ENCODE data around the gene RBM20.

The RBM20 gene

DNA sequence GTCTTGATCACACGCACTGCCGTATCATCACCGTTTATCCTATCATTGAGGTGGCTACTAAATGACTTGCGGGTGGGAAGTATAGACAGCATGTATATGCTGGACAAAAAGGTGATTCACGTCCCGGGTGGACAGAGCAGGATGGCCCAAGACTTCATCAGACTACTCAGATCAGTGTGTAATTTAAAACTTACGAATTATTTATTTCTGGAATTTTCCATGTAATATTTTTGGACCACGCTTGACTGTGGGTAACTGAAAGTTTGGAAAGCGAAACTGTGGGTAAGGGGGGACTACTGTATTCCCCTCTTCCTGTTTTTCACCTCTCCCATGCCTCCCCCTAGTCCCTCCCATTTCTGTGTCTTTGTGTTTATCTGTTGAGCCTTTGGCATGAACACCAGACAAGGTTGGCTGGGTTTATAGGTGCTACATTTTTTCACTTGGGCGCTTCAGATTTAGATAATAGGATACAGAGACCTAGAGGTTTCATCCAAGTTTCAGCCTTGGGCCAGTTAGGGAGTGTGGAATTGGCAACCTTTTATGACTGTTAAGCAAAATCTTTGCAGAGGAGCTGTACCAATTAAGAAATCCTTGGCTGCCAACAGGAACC is 55.8 kb downstream of the RBM20 start:
- Histone ChIP-seq H3K4me1 (ENCODE audit: low read length) (no peaks in the 10 kb centered on the region), H2AFZ (ENCODE audit: low read length) (no peak overlapping the region), H3F3A (ENCODE audit: insufficient read depth, low read length) (no peaks in the 10 kb centered on the region), H3K36me3 (replicated peaks; ENCODE audit: insufficient read depth, low read length) (no peaks in the 10 kb centered on the region), H3K9ac (ENCODE audit: low read length) (no peak overlapping the region), H3K4me3 (ENCODE audit: low read length) (no peak overlapping the region), H3K79me2 (ENCODE audit: low read length) (no peaks in the 10 kb centered on the region), H3K4me2 (ENCODE audit: low read depth, low read length) (no peak overlapping the region), H3K27ac (ENCODE audit: low read length) (no peak overlapping the region), H4K20me1 (ENCODE audit: insufficient read depth, low read length) (no peaks in the 10 kb centered on the region), H3K27me3 (replicated peaks; ENCODE audit: insufficient read depth, low read length) (no peaks in the 10 kb centered on the region), H3K9me2 (replicated peaks; ENCODE audit: insufficient read depth, low read length) (no peaks in the 10 kb centered on the region), H3K9me3 (replicated peaks; ENCODE audit: insufficient read depth, low read length) (no peaks in the 10 kb centered on the region)
- TF ChIP-seq EZH2phosphoT487 (IDR thresholded peaks at IDR 0.05; ENCODE audit: low read length) (no peak), EZH2 (optimal IDR thresholded peaks at IDR 0.05; ENCODE audit: low read depth, low read length) (no peak), CTCF (IDR thresholded peaks at IDR 0.05; ENCODE audit: low read length) (no peak)
- DNase-seq, result no peak

DNA sequence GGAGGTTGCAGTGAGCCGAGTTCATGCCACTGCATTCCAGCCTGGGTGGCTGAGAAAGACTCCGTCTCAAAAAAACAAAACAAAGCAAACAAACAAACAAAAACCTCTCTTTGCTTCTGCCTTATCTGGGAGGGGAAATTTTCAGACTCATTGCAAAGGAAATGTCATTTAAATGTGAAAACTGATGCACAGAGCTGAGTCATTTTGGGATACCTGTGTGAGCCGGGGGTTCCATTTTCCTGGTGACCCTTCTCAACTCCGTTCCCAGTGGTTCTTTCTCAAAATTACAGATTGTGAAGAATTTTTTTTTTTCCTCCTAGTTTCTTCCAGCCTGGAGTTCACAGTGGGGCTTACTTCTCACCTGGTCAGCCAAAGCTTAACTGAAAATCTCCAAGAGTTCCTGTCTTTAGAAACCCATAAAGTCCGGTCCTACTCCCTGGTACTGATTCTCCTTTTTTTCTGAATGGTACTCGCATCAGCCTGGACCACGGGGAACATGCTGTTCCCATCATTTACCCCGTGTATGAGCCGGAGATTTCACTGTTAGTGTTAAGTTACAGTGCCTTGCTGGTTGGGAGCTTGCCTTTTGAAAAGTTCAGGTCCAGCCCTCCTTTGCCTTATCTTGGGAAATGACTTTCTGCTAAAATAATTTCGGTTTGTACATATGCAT is 56.9 kb downstream of the RBM20 start:
- Histone ChIP-seq H3K9me3 (replicated peaks; ENCODE audit: insufficient read depth, low read length) (no peaks in the 10 kb centered on the region), H3K27me3 (replicated peaks; ENCODE audit: insufficient read depth, low read length) (no peaks in the 10 kb centered on the region), H3K9ac (ENCODE audit: low read length) (no peak overlapping the region), H3K4me1 (ENCODE audit: low read length) (no peaks in the 10 kb centered on the region), H2AFZ (ENCODE audit: low read length) (no peak overlapping the region), H3K4me3 (ENCODE audit: low read length) (no peak overlapping the region), H3K36me3 (replicated peaks; ENCODE audit: insufficient read depth, low read length) (no peaks in the 10 kb centered on the region), H3K9me2 (replicated peaks; ENCODE audit: insufficient read depth, low read length) (no peaks in the 10 kb centered on the region), H3K27ac (ENCODE audit: low read length) (no peak overlapping the region), H4K20me1 (ENCODE audit: insufficient read depth, low read length) (no peaks in the 10 kb centered on the region), H3K4me2 (ENCODE audit: low read depth, low read length) (no peak overlapping the region), H3F3A (ENCODE audit: insufficient read depth, low read length) (no peaks in the 10 kb centered on the region), H3K79me2 (ENCODE audit: low read length) (no peaks in the 10 kb centered on the region)
- DNase-seq, result no peak
- no peak for TF ChIP-seq EZH2 (optimal IDR thresholded peaks at IDR 0.05; ENCODE audit: low read depth, low read length)
- TF ChIP-seq EZH2phosphoT487 (IDR thresholded peaks at IDR 0.05; ENCODE audit: low read length), result no peak
- TF ChIP-seq CTCF (IDR thresholded peaks at IDR 0.05; ENCODE audit: low read length), result no peak

- Histone ChIP-seq H3K4me3 (ENCODE audit: low read length) (no peak overlapping the region), H3F3A (ENCODE audit: insufficient read depth, low read length) (no peaks in the 10 kb centered on the region), H3K9me3 (replicated peaks; ENCODE audit: insufficient read depth, low read length) (no peaks in the 10 kb centered on the region), H3K36me3 (replicated peaks; ENCODE audit: insufficient read depth, low read length) (no peaks in the 10 kb centered on the region), H4K20me1 (ENCODE audit: insufficient read depth, low read length) (no peaks in the 10 kb centered on the region), H3K9me2 (replicated peaks; ENCODE audit: insufficient read depth, low read length) (no peaks in the 10 kb centered on the region), H3K4me2 (ENCODE audit: low read depth, low read length) (no peak overlapping the region), H3K4me1 (ENCODE audit: low read length) (no peaks in the 10 kb centered on the region), H3K79me2 (ENCODE audit: low read length) (no peaks in the 10 kb centered on the region), H3K27ac (ENCODE audit: low read length) (no peak overlapping the region), H2AFZ (ENCODE audit: low read length) (no peak overlapping the region), H3K27me3 (replicated peaks; ENCODE audit: insufficient read depth, low read length) (no peaks in the 10 kb centered on the region), H3K9ac (ENCODE audit: low read length) (no peak overlapping the region)
- DNase-seq, result no peak
- no peak for TF ChIP-seq EZH2 (optimal IDR thresholded peaks at IDR 0.05; ENCODE audit: low read depth, low read length)
- TF ChIP-seq EZH2phosphoT487 (IDR thresholded peaks at IDR 0.05; ENCODE audit: low read length), result no peak
- TF ChIP-seq CTCF (IDR thresholded peaks at IDR 0.05; ENCODE audit: low read length), result no peak
These were observed 57.5 kb downstream of the RBM20 start for GRCh38 chr10:110701617-110701971.

Measured in MM.1S (cell line).